Bronchial epithelial cell (primary cell): ENCODE data around the gene ADGRF5. TPM values are rescaled to one million over a fixed set of nuclear protein-coding genes. Genes with fewer than 3 reads are reported as not detected.

ENCODE experiments used
- total RNA-seq: library from RNA; depleted of rRNA; stranded (reverse); fragments of >200 nt; gene quantifications from 2 replicates; pipeline ENCODE4 v1.2.1, GENCODE V29; 2014

Gene ADGRF5
- total RNA-seq, 1 donor from 2014 or later, result not detected

Other genes with a start within 250 kb of the ADGRF5 start
- 0.26 TPM in 2 replicates for gene TDRD6, start 234.1 kb downstream of the ADGRF5 start, total RNA-seq
- not detected in 2 replicates for gene PLA2G7, start 186.6 kb downstream of the ADGRF5 start, total RNA-seq
- gene ANKRD66, start 175.0 kb downstream of the ADGRF5 start, total RNA-seq, result not detected in 2 replicates
- gene MEP1A, start 128.5 kb downstream of the ADGRF5 start, total RNA-seq, result not detected in 2 replicates
- gene ADGRF1, start 120.4 kb upstream of the ADGRF5 start, total RNA-seq, result 5.5 and 10.1 TPM in 2 replicates